Stomach (tissue), 9 donors: Measurements from ENCODE around the gene MAN2C1. TPM values are rescaled to one million over a fixed set of nuclear protein-coding genes. Genes with fewer than 3 reads are reported as not detected.

ENCODE experiments used
- DNase-seq, 2 donors: peaks; one replicate each; pipeline versions ENCODE4 v3.0.0 to v3.0.0-alpha.2; 2013 to 2019
- H3K27ac ChIP-seq, 5 donors: fragments of 200-600 bp in 4 of 5; sonication (generic) in 4 of 5; one replicate each; pipeline ENCODE4 v1.5.1; 2013 to 2019; ENCODE audit warnings: mild to moderate bottlenecking in 1 of 5, moderate library complexity in 1 of 5
- H3K27me3 ChIP-seq, 3 donors: fragments of 200-600 bp; sonication (generic); one replicate each; pipeline ENCODE4 v1.5.1; 2017 to 2019; ENCODE audit warnings: mixed run types in 1 of 3
- H3K36me3 ChIP-seq, 4 donors: fragments of 200-600 bp; sonication (generic); 1 replicate in 3 of 4; 2 replicates in 1 of 4; pipeline ENCODE4 v1.5.1; 2016 to 2019
- H3K4me1 ChIP-seq, 4 donors: fragments of 200-600 bp; sonication (generic); one replicate each; pipeline ENCODE4 v1.5.1; 2016 to 2019
- H3K4me3 ChIP-seq, 4 donors: fragments of 200-600 bp; sonication (generic) in 3 of 4; one replicate each; pipeline ENCODE4 v1.5.1; 2016 to 2019; ENCODE audit warnings: mild to moderate bottlenecking in 1 of 4
- H3K9me3 ChIP-seq, 4 donors: fragments of 200-600 bp; sonication (generic); one replicate each; pipeline ENCODE4 v1.5.1; 2016 to 2019
- EP300 ChIP-seq: sonication (generic); formaldehyde crosslinking; IDR thresholded peaks from one replicate; pipeline ENCODE4 v1.6.1; 2017; ENCODE audit warnings: antibody characterized with exemption
- POLR2A ChIP-seq, 4 donors: fragments of 450-650 bp; IDR thresholded peaks; one replicate each; pipeline ENCODE4 v1.6.1; 2016; ENCODE audit warnings: antibody characterized with exemption in 4 of 4, control low read depth in 2 of 4, mild to moderate bottlenecking in 1 of 4, moderate library complexity in 1 of 4
- POLR2AphosphoS5 ChIP-seq, 3 donors: sonication (generic); formaldehyde crosslinking; IDR thresholded peaks; one replicate each; pipeline ENCODE4 v1.6.1; 2016; ENCODE audit warnings: antibody characterized with exemption in 3 of 3
- WGBS, 5 donors: extraction: QIAGEN DNeasy Blood & Tissue Kit in 3 of 5; methylation state at CpG; one replicate each; pipeline versions ENCODE4 v1.1.5 to v1.1.7; 2013 to 2018; 5-methylcytosine and 5-hydroxymethylcytosine counted together
- intact Hi-C: fragments of 100-400 bp; cut with DNase I; formaldehyde crosslinking; loops from one replicate; pipeline ENCODE4 v1.15.1; 2023; ENCODE audit warnings: low total_unique reads
- polyA plus RNA-seq, 3 donors: library from polyadenylated mRNA; stranded (reverse); fragments of 200-250 nt; gene quantifications; one replicate each; pipeline ENCODE4 v1.2.3, GENCODE V29; 2013
- total RNA-seq, 5 donors: library from RNA; depleted of rRNA; stranded (reverse); fragments of >200 nt; gene quantifications; one replicate each; pipeline versions ENCODE4 v1.1.0 to v1.2.3, GENCODE V29; 2014 to 2016
- TF ChIP-seq, protein P1 (sequence below), 7 experiments: fragments of 450-650 bp in 4 of 7; fragments of 200-600 bp in 3 of 7; sonication (generic) in 3 of 7; IDR thresholded peaks; one replicate each; pipeline ENCODE4 v1.5.1; 2016 to 2019; ENCODE audit warnings: antibody characterized with exemption in 7 of 7, control low read depth in 2 of 7, mild to moderate bottlenecking in 1 of 7
- donor health status: healthy with polysubstance abuse.
- donor health status: Bipolar disorder and iron deficiency.
- donor health status: healthy.

The MAN2C1 gene
- total and polyA plus RNA-seq, 8 donors: 103 to 629 (median 262) TPM

- no peak for DNase-seq
Measured at GRCh38 chr15:75361361-75361988, 6.9 kb downstream of the MAN2C1 start.

DNA sequence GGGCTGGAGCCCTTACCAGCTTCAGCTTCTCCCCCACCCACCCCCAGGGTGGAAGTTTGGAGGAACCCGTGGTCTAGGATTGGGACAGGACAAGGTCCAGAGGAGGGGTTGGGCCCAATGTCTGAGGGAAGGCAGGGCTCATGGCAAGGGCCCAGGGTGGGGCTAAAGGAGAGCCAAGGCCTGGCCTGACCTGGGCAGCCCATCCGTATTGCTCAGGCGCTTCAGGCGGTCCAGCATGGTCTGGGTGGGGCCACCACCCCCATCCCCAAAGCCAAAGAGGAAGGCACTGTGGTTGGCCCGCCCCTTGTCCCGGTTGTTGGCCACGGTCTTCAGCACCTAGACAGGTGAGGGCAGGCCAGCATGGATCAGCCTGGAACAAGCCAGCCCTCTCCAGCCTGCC, 7.6 kb downstream of the MAN2C1 start:
- H3K36me3 ChIP-seq: peaks cover 67 to 100% (median 99%) of the 10 kb centered on the region in 4 donors
- H3K9me3 ChIP-seq: no peaks in the 10 kb centered on the region
- TF ChIP-seq, protein P1, sequence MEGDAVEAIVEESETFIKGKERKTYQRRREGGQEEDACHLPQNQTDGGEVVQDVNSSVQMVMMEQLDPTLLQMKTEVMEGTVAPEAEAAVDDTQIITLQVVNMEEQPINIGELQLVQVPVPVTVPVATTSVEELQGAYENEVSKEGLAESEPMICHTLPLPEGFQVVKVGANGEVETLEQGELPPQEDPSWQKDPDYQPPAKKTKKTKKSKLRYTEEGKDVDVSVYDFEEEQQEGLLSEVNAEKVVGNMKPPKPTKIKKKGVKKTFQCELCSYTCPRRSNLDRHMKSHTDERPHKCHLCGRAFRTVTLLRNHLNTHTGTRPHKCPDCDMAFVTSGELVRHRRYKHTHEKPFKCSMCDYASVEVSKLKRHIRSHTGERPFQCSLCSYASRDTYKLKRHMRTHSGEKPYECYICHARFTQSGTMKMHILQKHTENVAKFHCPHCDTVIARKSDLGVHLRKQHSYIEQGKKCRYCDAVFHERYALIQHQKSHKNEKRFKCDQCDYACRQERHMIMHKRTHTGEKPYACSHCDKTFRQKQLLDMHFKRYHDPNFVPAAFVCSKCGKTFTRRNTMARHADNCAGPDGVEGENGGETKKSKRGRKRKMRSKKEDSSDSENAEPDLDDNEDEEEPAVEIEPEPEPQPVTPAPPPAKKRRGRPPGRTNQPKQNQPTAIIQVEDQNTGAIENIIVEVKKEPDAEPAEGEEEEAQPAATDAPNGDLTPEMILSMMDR (IDR thresholded peaks at IDR 0.05): no peak
- DNase-seq: no peak
- no peak overlapping the region for H3K27ac ChIP-seq
- intact Hi-C loops: no loop called here
- H3K4me1 ChIP-seq: no peaks in the 10 kb centered on the region
- H3K4me3 ChIP-seq: no peak overlapping the region
- WGBS, 5 donors: 84 to 89% (median 86%) methylated on average over 3 to 7 of the region's 7 CpGs
- no peaks in the 10 kb centered on the region for H3K27me3 ChIP-seq

More at GRCh38 chr15:75361361-75361988, 6.9 kb downstream of the MAN2C1 start:
- no peak for TF ChIP-seq POLR2A (IDR thresholded peaks at IDR 0.05)
- TF ChIP-seq, protein P1 (IDR thresholded peaks at IDR 0.05): no peak
- Histone ChIP-seq H3K27ac (no peak overlapping the region), H3K9me3 (no peaks in the 10 kb centered on the region), H3K4me1 (peaks cover 0 to 1% (median under 1%) of the 10 kb centered on the region in 4 donors), H3K36me3 (peaks cover 67 to 100% (median 99%) of the 10 kb centered on the region in 4 donors), H3K27me3 (no peaks in the 10 kb centered on the region), H3K4me3 (no peak overlapping the region)
- 96 to 99% (median 96%) methylated on average over 9 to 10 of the region's 10 CpGs for WGBS, 5 donors
- intact Hi-C loops: no loop called here

GRCh38 chr15:75360391-75360790, 8.0 kb downstream of the MAN2C1 start:
- 60 to 75% (median 64%) methylated on average over 1 of the region's 1 CpG; no CpG with 5 or more reads in 1 of the 5 donors for WGBS, 5 donors
- Histone ChIP-seq H3K4me3 (no peak overlapping the region), H3K27ac (no peak overlapping the region), H3K9me3 (no peaks in the 10 kb centered on the region), H3K4me1 (no peaks in the 10 kb centered on the region), H3K27me3 (no peaks in the 10 kb centered on the region), H3K36me3 (peaks cover 69 to 100% (median 99%) of the 10 kb centered on the region in 4 donors)
- no peak for DNase-seq
- TF ChIP-seq POLR2A (IDR thresholded peaks at IDR 0.05) (no peak), POLR2AphosphoS5 (IDR thresholded peaks at IDR 0.05) (no peak), EP300 (no peak)
- TF ChIP-seq, protein P1 (IDR thresholded peaks at IDR 0.05): no peak
- intact Hi-C loops: no loop called here

DNA sequence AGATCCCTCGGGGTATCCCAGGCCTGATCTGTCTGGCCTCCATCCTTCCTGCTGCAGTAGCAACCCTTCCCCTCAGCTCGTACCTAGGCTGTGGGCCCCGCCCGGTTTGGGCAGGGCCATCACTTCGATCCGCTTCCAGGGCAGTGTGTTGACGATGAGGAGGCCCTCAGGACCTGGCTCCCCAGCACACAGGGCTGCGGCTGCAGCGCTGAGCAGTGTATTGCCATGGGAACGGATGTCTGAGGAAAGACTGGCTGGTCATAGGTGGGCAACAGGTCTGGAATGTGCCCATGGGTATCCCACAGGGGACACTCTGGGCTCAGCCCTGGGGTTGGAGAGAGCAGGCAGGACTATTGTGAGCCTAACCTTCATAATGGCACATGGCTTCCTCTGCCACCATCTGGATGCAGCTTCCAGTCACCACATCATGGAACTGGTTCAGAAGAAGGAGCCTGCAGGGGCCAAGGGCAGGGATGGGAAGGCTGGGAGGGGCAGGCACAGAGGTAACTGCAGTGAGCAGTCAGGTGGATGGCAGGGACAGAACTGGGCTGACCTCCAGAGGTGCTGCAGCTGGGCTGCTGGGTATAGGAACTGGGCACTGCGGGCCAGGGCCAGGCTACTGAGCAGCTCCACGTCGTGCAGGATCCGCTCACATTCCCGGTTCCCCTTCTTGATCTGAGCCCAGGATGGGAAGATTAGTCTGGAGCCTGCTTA, 8.7 kb downstream of the MAN2C1 start:
- WGBS, 5 donors: 81 to 87% (median 85%) methylated on average over 11 to 15 of the region's 15 CpGs
- no peak for TF ChIP-seq POLR2AphosphoS5 (IDR thresholded peaks at IDR 0.05)
- TF ChIP-seq POLR2A (IDR thresholded peaks at IDR 0.05): no peak
- no peak for TF ChIP-seq EP300
- TF ChIP-seq, protein P1 (IDR thresholded peaks at IDR 0.05): no peak
- H3K27ac ChIP-seq: no peak overlapping the region
- H3K27me3 ChIP-seq: no peaks in the 10 kb centered on the region
- H3K4me1 ChIP-seq: no peaks in the 10 kb centered on the region
- no peak overlapping the region for H3K4me3 ChIP-seq
- intact Hi-C loops: no loop called here
- peaks cover 70 to 100% (median 99%) of the 10 kb centered on the region in 4 donors for H3K36me3 ChIP-seq
- DNase-seq: no peak
- H3K9me3 ChIP-seq: no peaks in the 10 kb centered on the region
